HEK293 (cell line): ENCODE measurements around the gene CFAP47.

Experiments used
- CTCF ChIP-seq: fragments of 450-650 bp; formaldehyde crosslinking; IDR thresholded peaks from 2 replicates; pipeline ENCODE4 v1.5.1; 2016; ENCODE audit warnings: missing biosample characterization, missing genetic modification characterization
- GLI4 ChIP-seq: fragments of 450-650 bp; formaldehyde crosslinking; IDR thresholded peaks from 2 replicates; pipeline ENCODE4 v1.5.1; 2016; ENCODE audit warnings: missing biosample characterization, missing genetic modification characterization
- KLF16 ChIP-seq: fragments of 450-650 bp; formaldehyde crosslinking; IDR thresholded peaks from 2 replicates; pipeline ENCODE4 v1.5.1; 2017; ENCODE audit warnings: missing biosample characterization, missing genetic modification characterization
- MEIS1 ChIP-seq: sonication (generic); formaldehyde crosslinking; IDR thresholded peaks from 2 replicates; pipeline ENCODE4 v1.8.1; 2022; ENCODE audit warnings: missing genetic modification reagents, mild to moderate bottlenecking, borderline replicate concordance
- REST ChIP-seq: fragments of 450-650 bp; formaldehyde crosslinking; IDR thresholded peaks from 2 replicates; pipeline ENCODE4 v1.5.1; 2016; ENCODE audit warnings: missing biosample characterization, missing genetic modification characterization
- ZNF174 ChIP-seq: fragments of 450-650 bp; formaldehyde crosslinking; IDR thresholded peaks from 2 replicates; pipeline ENCODE4 v1.5.0; 2017; ENCODE audit warnings: missing biosample characterization, mild to moderate bottlenecking, missing genetic modification characterization
- ZNF24 ChIP-seq: fragments of 450-650 bp; formaldehyde crosslinking; IDR thresholded peaks from 2 replicates; pipeline ENCODE4 v1.5.1; 2016; ENCODE audit warnings: missing biosample characterization, missing genetic modification characterization
- ZNF621 ChIP-seq: fragments of 450-650 bp; formaldehyde crosslinking; IDR thresholded peaks from 2 replicates; pipeline ENCODE4 v1.5.1; 2017; ENCODE audit warnings: missing biosample characterization, missing genetic modification characterization
- ZSCAN5A ChIP-seq: fragments of 450-650 bp; formaldehyde crosslinking; IDR thresholded peaks from 2 replicates; pipeline ENCODE4 v1.5.1; 2016; ENCODE audit warnings: missing biosample characterization, missing genetic modification characterization

- TF ChIP-seq GLI4 (tag by site-specific recombination) (no peak), MEIS1 (CRISPR knock-in tag) (no peak), ZNF621 (tag by site-specific recombination) (no peak), ZNF24 (no peak), CTCF (tag by site-specific recombination) (no peak), REST (tag by site-specific recombination) (no peak), ZSCAN5A (tag by site-specific recombination) (no peak), ZNF174 (tag by site-specific recombination) (no peak), KLF16 (no peak)
Measured at GRCh38 chrX:36414056-36414455, 494.5 kb downstream of the CFAP47 start.
